ENCODE data around the gene FFAR2. TPM values are rescaled to one million over a fixed set of nuclear protein-coding genes. Genes with fewer than 3 reads are reported as not detected.

The FFAR2 gene
- total and polyA plus RNA-seq, 3 donors from 2014 or later = 0.20 TPM; not detected in 2

- TF ChIP-seq, protein P1, sequence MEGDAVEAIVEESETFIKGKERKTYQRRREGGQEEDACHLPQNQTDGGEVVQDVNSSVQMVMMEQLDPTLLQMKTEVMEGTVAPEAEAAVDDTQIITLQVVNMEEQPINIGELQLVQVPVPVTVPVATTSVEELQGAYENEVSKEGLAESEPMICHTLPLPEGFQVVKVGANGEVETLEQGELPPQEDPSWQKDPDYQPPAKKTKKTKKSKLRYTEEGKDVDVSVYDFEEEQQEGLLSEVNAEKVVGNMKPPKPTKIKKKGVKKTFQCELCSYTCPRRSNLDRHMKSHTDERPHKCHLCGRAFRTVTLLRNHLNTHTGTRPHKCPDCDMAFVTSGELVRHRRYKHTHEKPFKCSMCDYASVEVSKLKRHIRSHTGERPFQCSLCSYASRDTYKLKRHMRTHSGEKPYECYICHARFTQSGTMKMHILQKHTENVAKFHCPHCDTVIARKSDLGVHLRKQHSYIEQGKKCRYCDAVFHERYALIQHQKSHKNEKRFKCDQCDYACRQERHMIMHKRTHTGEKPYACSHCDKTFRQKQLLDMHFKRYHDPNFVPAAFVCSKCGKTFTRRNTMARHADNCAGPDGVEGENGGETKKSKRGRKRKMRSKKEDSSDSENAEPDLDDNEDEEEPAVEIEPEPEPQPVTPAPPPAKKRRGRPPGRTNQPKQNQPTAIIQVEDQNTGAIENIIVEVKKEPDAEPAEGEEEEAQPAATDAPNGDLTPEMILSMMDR (IDR thresholded peaks at IDR 0.05) = no peak
- no peak for TF ChIP-seq POLR2A (IDR thresholded peaks at IDR 0.05)
- Histone ChIP-seq H3K4me3 (no peak overlapping the region), H3K27me3 (no peaks in the 10 kb centered on the region), H3K4me1 (no peaks in the 10 kb centered on the region), H3K36me3 (ENCODE audit: low read depth, missing control alignments) (no peaks in the 10 kb centered on the region), H3K27ac (no peak overlapping the region), H3K9me3 (no peaks in the 10 kb centered on the region)
- no peak for DNase-seq
- intact Hi-C loops (cut with DNase I; ENCODE audit: low total_unique reads) = no loop called here
- WGBS, 2 donors = 71 to 72% methylated on average over 3 of the region's 3 CpGs
Measured at GRCh38 chr19:35486268-35486708, 38.2 kb downstream of the FFAR2 start.

DNA sequence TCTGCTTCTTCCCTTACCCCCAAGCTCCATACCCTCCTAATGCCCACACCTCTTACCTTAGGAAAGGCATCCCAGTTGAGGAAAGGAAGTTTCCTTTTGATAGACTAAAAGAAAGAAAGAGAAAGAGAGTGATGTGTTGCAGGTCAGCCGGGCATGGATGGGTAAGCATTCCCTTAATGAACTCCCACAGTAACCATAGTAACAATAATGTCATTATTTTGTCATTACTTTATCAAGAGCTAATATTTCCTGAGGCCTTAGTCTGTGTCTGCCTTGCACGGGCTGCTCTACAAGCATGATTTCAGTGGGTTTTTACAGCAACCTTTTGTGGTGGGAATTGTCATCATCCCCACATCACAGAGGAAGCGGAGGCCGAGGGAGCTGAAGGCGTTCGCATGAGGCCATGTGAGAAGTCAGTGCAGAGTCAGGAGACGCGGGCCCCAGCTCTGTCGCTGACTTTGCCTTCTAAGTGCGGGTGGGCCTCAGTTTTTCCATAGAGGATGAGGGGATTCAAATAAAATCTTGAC, 39.7 kb downstream of the FFAR2 start:
- Histone ChIP-seq H3K27me3 (no peaks in the 10 kb centered on the region), H3K27ac (no peak overlapping the region), H3K4me1 (no peaks in the 10 kb centered on the region), H3K9me3 (no peaks in the 10 kb centered on the region), H3K36me3 (ENCODE audit: low read depth, missing control alignments) (no peaks in the 10 kb centered on the region), H3K4me3 (no peak overlapping the region)
- WGBS, 2 donors = 94 to 96% methylated on average over 10 of the region's 10 CpGs
- intact Hi-C loops (cut with DNase I; ENCODE audit: low total_unique reads) = no loop called here
- no peak for DNase-seq
- TF ChIP-seq, protein P1 (IDR thresholded peaks at IDR 0.05) = no peak
- no peak for TF ChIP-seq POLR2A (IDR thresholded peaks at IDR 0.05)

DNA sequence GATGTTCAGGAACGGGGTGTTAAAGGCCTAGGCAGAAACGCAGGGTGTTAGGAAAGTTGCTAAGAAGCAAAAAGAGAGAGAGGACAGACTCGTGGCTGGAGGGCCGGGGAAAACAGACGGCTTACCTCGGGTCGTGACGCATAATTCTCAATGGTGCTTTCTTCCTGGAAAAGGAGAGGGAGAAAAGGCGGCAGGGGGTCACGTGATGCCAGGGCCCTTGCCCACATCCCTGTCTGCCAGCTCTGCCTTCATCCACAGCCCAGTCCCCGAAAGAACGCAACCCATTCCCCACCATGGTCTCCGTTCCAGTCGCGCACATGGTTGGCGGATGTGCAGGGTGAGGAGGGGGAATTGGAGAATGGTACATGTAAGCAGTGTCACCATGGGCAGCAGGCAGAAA, 40.6 kb downstream of the FFAR2 start:
- WGBS, 2 donors = 91 to 92% methylated on average over 16 of the region's 16 CpGs
- Histone ChIP-seq H3K27me3 (no peaks in the 10 kb centered on the region), H3K9me3 (no peaks in the 10 kb centered on the region), H3K36me3 (ENCODE audit: low read depth, missing control alignments) (no peaks in the 10 kb centered on the region), H3K4me3 (no peak overlapping the region), H3K4me1 (no peaks in the 10 kb centered on the region), H3K27ac (no peak overlapping the region)
- no peak for TF ChIP-seq POLR2A (IDR thresholded peaks at IDR 0.05)
- intact Hi-C loops (cut with DNase I; ENCODE audit: low total_unique reads) = no loop called here
- no peak for DNase-seq

- 76 to 93% methylated on average over 9 of the region's 9 CpGs for WGBS, 2 donors
- no peaks in the 10 kb centered on the region for H3K27me3 ChIP-seq
- no peaks in the 10 kb centered on the region for H3K4me1 ChIP-seq
- no peaks in the 10 kb centered on the region for H3K36me3 ChIP-seq (ENCODE audit: low read depth, missing control alignments)
- no peak for DNase-seq
- TF ChIP-seq POLR2A (IDR thresholded peaks at IDR 0.05) = no peak
- TF ChIP-seq, protein P1 (IDR thresholded peaks at IDR 0.05) = no peak
- intact Hi-C loops (cut with DNase I; ENCODE audit: low total_unique reads) = loop anchor here (10.0 kb wide), 1 partner anchor 136 kb away; the partner anchor contains the start of gene FFAR3
- H3K9me3 ChIP-seq = no peaks in the 10 kb centered on the region
- H3K27ac ChIP-seq = no peak within 1 kb of the TSS
- H3K4me3 ChIP-seq = no peak within 1 kb of the TSS
Measured at GRCh38 chr19:35490364-35490763, 42.3 kb downstream of the FFAR2 start, which contains the start of gene KRTDAP. KRTDAP (minus strand) TSS chr19:35490464; CDS start chr19:35490442, 22 bp downstream.

- DNase-seq = no peak
- TF ChIP-seq POLR2A (IDR thresholded peaks at IDR 0.05) = no peak
- TF ChIP-seq, protein P1 (IDR thresholded peaks at IDR 0.05) = no peak
- no peaks in the 10 kb centered on the region for H3K4me1 ChIP-seq
- H3K27ac ChIP-seq = no peak overlapping the region
- no peaks in the 10 kb centered on the region for H3K27me3 ChIP-seq
- H3K9me3 ChIP-seq = no peaks in the 10 kb centered on the region
- WGBS, 2 donors = 88 to 96% methylated on average over 5 to 9 of the region's 9 CpGs
- H3K4me3 ChIP-seq = no peak overlapping the region
- intact Hi-C loops (cut with DNase I; ENCODE audit: low total_unique reads) = loop anchor here (10.0 kb wide), 1 partner anchor 137 kb away; the partner anchor contains the start of gene FFAR3
- no peaks in the 10 kb centered on the region for H3K36me3 ChIP-seq (ENCODE audit: low read depth, missing control alignments)
Measured at GRCh38 chr19:35491836-35492360, 43.8 kb downstream of the FFAR2 start.
